Measurements from ENCODE around the gene THAP3.

DNA sequence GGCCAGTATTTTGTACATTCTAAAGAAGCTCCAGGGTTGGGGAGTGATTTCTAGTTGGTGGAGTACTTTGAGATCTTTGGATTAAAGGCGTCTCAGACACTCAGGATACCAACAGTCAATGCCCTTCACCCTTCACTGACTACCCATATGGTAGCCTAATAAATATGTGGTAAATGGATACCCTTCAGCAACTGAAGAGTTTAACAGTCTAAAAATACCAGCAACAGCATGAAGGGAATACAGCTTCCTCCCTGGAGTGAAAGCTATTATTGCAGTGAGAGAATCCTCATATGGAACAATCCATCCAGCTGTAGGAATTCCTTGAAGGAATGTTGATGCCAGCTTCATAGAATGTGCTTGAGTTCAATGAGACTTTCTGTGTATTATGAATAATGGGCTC lies 50.1 kb downstream of the THAP3 start:
- TF ChIP-seq CTCF (IDR thresholded peaks at IDR 0.05) (no peak), EZH2 (IDR thresholded peaks at IDR 0.05; ENCODE audit: borderline replicate concordance, insufficient read depth, low read depth, low read length, poor library complexity, severe bottlenecking) (no peak)
